Kidney (tissue), 14 donors: ENCODE measurements around the gene PIM1. TPM values are rescaled to one million over a fixed set of nuclear protein-coding genes. Genes with fewer than 3 reads are reported as not detected.

Experiments
- DNase-seq, 5 donors: peaks; one replicate each; pipeline ENCODE4 v3.0.0-alpha.2; 2013 to 2020
- FAIRE-seq: peaks from 2 replicates; lab custom pipeline; 2012; peaks lifted over from hg19 to GRCh38; lab: Jason Lieb, UNC
- H3K27ac ChIP-seq, 2 donors: one replicate each; pipeline ENCODE4 v1.7.0; 2013; ENCODE audit warnings: low read depth in 2 of 2, low read length in 2 of 2, inconsistent platforms in 1 of 2
- H3K27me3 ChIP-seq: one replicate; pipeline ENCODE4 v1.7.1; 2013; ENCODE audit warnings: low read length, inconsistent platforms; ENCODE audit not compliant: control insufficient read depth, insufficient read depth
- H3K36me3 ChIP-seq, 3 donors: one replicate each; pipeline versions ENCODE4 v1.7.0 to v1.7.1; 2013; ENCODE audit warnings: low read length in 3 of 3, control low read depth in 1 of 3, inconsistent platforms in 1 of 3; ENCODE audit not compliant: insufficient read depth in 3 of 3, control insufficient read depth in 2 of 3
- H3K4me1 ChIP-seq, 3 donors: one replicate each; pipeline versions ENCODE4 v1.7.0 to v1.7.1; 2013; ENCODE audit warnings: low read length in 3 of 3, inconsistent platforms in 1 of 3, low read depth in 1 of 3; ENCODE audit not compliant: control insufficient read depth in 2 of 3, insufficient read depth in 2 of 3
- H3K4me3 ChIP-seq, 3 donors: one replicate each; pipeline versions ENCODE4 v1.7.0 to v1.8.1; 2013; ENCODE audit warnings: low read length in 3 of 3, control low read depth in 1 of 3, inconsistent platforms in 1 of 3
- H3K9ac ChIP-seq, 3 donors: one replicate each; pipeline versions ENCODE4 v1.7.0 to v1.7.1; 2013; ENCODE audit warnings: low read length in 3 of 3, control low read depth in 1 of 3, inconsistent platforms in 1 of 3
- H3K9me3 ChIP-seq, 3 donors: one replicate each; pipeline versions ENCODE4 v1.7.0 to v1.7.1; 2013; ENCODE audit warnings: low read length in 3 of 3, control low read depth in 1 of 3, inconsistent platforms in 1 of 3; ENCODE audit not compliant: control insufficient read depth in 2 of 3, insufficient read depth in 1 of 3
- CTCF ChIP-seq: IDR thresholded peaks from 3 replicates; pipeline ENCODE4 v1.5.1; 2012; ENCODE audit warnings: mild to moderate bottlenecking, moderate library complexity, borderline replicate concordance; ENCODE audit not compliant: insufficient read depth; ENCODE audit errors: extremely low read depth
- intact Hi-C: fragments of 100-400 bp; cut with DNase I; formaldehyde crosslinking; loops from one replicate; pipeline ENCODE4 v1.11.1; 2022
- polyA plus RNA-seq: library from polyadenylated mRNA; stranded (reverse); fragments of 350-450 nt; fragmentation: Illumina TruSeq; extraction: RNeasy Lipid Tissue Mini Kit (QIAGEN cat#74804); gene quantifications from one replicate; pipeline ENCODE4 v1.2.3, GENCODE V29; 2014; ENCODE audit warnings: low read depth, low replicate concordance; ENCODE audit not compliant: insufficient read depth
- total RNA-seq: library from RNA; stranded (reverse); fragmentation: NEBNext Ultra II Directional; extraction: Animal tissue kit (Norgen Biotek cat#: 25700); gene quantifications from one replicate; pipeline ENCODE4 v1.2.1, GENCODE V29; 2021
- donor health status: control.
- donor health status: control.
- donor health status: control.
- donor health status: control.
- donor health status: control.
- donor health status: DM: yes; HTN: yes; CAD: no.
- donor health status: Normal renal cell carcinoma (clear cell type).

PIM1 gene
- total and polyA plus RNA-seq, 2 donors from 2014 or later = 19.1 to 30.4 TPM

- peak overlapping the region in 1 of 3 donors; percentile 31 for H3K9ac ChIP-seq
- no peaks in the 10 kb centered on the region for H3K9me3 ChIP-seq
- TF ChIP-seq CTCF = no peak
- intact Hi-C loops = no loop called here
- no peaks in the 10 kb centered on the region for H3K36me3 ChIP-seq
- peak overlapping the region in 1 of 2 donors; percentile 72 for H3K27ac ChIP-seq
- no peak overlapping the region for H3K4me3 ChIP-seq
- DNase-seq (peak in 3 of 5 donors; percentile 38 to 71 (median 70)), FAIRE-seq (no peak)
- H3K4me1 ChIP-seq = peaks cover 8 to 15% (median 10%) of the 10 kb centered on the region in 3 donors
- H3K27me3 ChIP-seq = no peaks in the 10 kb centered on the region
Measured at GRCh38 chr6:37141281-37142049, 28.5 kb upstream of the PIM1 start.

GRCh38 chr6:37142050-37142614 lies 27.8 kb upstream of the PIM1 start:
- Histone ChIP-seq H3K4me1 (peaks cover 3 to 13% (median 10%) of the 10 kb centered on the region in 3 donors), H3K4me3 (no peak overlapping the region), H3K27me3 (no peaks in the 10 kb centered on the region), H3K27ac (peak overlapping the region in 1 of 2 donors; percentile 72), H3K9me3 (no peaks in the 10 kb centered on the region), H3K36me3 (no peaks in the 10 kb centered on the region), H3K9ac (peak overlapping the region in 1 of 3 donors; percentile 31)
- FAIRE-seq (no peak), DNase-seq (no peak)
- TF ChIP-seq CTCF = no peak
- intact Hi-C loops = no loop called here

GRCh38 chr6:37143585-37143984 lies 26.4 kb upstream of the PIM1 start:
- DNase-seq (no peak), FAIRE-seq (no peak)
- TF ChIP-seq CTCF = no peak
- H3K36me3 ChIP-seq = no peaks in the 10 kb centered on the region
- H3K9me3 ChIP-seq = no peaks in the 10 kb centered on the region
- intact Hi-C loops = no loop called here
- no peak overlapping the region for H3K4me3 ChIP-seq
- H3K4me1 ChIP-seq = peaks cover 0 to 10% (median 8%) of the 10 kb centered on the region in 3 donors
- H3K27me3 ChIP-seq = no peaks in the 10 kb centered on the region
- H3K27ac ChIP-seq = peak overlapping the region; percentile 47 to 51
- H3K9ac ChIP-seq = no peak overlapping the region
